HG03442 (cell line): ENCODE data around the gene OR56A5.

ENCODE experiments used
- ATAC-seq: cut with Tn5 transposase; IDR thresholded peaks from one replicate; pipeline ENCODE4 v1.9.1; 2021; ENCODE audit warnings: mild to moderate bottlenecking, moderate library complexity; ENCODE audit not compliant: unreplicated experiment

OR56A5 gene

DNA sequence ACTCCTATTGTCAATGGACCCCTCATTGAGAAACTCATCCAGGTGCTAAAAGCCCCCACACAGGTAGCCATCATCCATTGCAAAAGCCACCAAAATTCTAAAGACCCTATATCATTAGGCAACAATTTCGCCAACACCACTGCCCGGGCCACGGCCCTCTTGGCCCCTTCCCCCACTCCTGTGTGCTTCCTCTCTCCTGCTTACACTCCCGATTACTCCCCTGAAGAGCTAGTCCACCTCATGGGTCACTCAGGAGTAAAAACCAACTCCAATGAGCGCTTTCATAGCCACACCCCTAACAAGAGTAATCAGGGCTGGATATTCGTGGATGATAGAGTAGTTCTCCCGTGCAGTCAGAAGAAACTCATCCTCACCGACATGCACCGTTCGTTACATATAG is 35.2 kb downstream of the OR56A5 start:
- no peak for ATAC-seq

DNA sequence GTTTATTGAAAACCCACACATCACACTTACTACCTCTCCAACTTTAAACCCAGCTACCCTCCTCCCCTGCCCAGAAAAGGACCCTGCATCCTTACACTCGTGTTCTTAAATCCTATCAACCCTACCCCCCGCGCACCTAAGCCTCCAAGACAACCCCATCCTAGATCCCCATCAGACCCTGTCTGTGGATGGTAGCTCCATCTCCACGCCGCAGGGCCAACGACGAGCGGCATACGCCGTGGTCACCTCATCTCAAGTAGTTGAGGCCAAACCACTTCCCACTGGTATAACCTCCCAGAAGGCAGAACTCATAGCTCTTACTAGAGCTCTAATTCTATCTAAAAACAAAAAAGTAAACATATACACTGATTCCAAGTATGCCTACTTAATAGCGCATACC is 35.6 kb downstream of the OR56A5 start:
- no peak for ATAC-seq

DNA sequence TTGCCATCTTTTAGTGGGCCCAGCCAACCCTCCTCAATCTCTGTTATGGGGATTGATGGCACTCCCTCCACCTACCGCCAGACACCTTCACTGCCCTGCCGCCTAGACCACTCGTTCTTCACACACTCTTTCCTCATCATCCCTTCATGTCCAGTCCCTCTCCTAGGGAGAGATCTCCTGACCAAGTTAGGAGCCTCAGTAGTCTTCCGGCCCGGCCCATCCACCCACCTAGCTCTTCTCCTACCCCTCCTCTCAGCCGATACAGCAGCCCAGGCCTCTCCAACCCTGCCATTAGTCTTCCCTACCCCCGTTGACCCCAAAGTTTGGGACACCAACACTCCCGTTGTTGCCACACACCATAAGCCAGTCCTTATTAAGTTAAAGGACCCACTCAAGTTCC is 37.2 kb downstream of the OR56A5 start:
- ATAC-seq = no peak

DNA sequence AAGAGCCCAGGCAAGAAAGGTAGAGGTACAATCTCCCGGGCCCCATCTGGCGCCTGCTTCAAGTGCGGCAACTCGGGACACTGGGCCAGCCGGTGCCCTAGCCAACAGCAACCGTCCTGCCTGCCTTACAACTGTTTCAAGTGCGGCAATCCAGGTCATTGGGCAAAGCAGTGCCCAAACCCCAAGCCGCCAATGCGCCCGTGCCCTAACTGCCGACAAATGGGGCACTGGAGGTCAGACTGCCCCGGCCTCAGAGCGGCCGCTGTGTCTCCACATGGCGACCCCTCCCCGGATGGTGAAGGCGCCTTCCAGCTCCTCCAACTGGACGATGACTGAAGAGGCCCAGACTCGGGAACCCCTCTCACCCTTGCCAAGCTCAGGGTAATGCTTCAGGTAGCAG is 37.7 kb downstream of the OR56A5 start:
- no peak for ATAC-seq

DNA sequence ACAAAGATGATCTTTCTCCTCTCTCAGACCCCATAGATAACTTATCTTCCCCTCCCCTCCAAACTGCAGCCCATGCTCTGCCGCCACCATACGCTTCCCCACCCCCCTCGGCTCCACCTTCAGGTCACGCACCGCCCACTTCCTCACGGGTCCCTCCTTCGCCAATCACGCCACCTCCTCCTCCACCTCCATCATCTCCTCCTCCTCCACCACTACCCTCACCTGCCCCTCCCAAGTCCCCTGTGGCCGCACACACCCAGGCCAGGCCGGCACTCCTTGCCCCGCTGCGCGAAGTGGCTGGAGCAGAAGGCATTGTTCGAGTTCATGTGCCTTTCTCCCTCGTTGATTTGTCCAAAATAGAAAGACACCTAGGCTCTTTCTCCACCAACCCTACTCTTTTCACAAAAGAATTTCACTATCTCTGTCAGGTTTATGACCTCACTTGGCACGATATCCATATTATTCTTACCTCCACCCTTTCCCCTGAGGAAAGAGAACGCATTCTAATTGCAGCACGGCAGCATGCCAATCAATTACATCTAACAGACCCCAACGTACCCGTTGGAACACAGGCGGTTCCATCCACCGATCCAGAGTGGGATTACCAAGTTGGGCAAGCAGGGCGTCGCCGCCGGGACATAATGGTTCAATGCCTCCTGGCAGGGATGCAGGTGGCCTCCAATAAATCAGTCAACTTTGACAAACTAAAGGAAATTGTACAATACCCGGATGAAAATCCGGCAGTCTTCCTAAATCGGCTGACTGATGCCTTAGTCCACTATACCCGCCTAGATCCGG is 38.5 kb downstream of the OR56A5 start:
- ATAC-seq = no peak

DNA sequence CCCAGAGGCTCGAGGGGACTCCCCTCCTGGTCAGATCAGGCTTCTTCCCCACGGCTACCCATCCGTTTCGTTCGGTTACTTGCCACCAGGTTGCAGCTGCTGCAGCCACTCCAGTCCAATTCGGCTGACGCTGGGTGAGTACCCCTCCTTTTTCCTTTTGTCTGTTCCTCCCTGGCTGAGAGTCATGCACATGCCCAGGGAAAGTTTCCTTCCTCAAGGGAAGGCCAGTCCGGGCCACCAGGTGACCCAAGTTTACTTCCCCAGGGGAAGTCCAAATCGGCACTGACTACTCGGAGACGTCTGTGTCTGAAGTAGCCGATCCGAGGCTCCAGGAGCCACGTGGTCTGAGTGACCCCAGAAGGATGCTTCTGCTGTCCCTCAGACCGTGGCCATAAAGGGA is 39.5 kb downstream of the OR56A5 start:
- ATAC-seq = no peak

DNA sequence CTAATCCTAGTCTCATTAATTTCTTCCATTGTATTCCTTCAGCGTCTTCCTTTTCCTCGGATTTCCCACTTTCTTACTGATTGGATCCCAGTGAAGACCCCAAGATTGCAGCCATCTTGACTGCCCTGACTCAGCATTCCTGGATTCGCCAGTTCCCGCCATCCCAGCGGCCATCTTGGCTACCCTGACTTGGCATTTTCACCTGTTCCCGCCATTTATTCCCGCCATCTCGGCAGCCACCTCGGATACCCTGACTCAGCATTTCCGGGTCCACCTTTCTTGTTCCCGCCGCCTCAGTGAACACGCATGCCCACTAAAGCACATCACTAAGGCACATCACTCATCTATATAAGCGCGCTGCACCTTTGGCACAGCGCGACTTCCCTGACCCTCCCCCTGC is 40.0 kb downstream of the OR56A5 start:
- ATAC-seq = no peak

DNA sequence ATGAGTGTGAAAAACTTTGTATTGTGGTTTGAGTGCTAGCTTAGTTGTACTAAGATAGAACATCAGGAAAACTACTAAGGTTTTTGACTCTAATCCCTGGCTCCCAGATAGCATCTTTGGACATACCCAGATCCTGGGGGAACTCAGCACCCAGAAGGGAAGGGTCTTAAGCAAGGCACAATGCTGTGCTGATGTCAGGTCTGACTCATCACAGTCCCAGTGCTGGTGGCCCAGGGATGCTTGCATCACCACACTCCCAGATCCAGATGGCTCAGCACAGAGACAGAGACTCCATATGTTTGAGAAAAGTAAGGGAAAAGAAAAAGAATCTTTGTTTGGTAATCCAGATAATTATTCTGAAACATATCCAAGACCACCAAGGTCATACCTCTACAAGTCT is 44.5 kb downstream of the OR56A5 start:
- ATAC-seq = no peak

DNA sequence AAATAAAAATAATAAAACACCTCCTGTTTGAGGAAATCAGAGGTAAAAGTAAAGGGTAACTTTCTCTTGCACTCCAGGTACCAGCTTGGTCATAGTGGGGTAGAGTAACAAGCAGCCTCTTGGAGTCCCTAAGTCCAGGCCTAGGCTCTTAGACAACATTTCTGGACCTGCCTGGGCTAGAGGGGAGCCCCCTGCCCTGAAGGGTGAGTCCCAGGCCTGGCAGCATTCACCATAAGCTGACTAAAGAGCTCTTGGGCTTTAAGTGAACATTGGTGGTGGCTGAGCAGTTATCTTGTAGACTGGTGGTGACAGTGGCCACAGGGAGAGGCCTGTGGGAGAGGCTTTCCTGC is 44.9 kb downstream of the OR56A5 start:
- ATAC-seq = peak; percentile 43

DNA sequence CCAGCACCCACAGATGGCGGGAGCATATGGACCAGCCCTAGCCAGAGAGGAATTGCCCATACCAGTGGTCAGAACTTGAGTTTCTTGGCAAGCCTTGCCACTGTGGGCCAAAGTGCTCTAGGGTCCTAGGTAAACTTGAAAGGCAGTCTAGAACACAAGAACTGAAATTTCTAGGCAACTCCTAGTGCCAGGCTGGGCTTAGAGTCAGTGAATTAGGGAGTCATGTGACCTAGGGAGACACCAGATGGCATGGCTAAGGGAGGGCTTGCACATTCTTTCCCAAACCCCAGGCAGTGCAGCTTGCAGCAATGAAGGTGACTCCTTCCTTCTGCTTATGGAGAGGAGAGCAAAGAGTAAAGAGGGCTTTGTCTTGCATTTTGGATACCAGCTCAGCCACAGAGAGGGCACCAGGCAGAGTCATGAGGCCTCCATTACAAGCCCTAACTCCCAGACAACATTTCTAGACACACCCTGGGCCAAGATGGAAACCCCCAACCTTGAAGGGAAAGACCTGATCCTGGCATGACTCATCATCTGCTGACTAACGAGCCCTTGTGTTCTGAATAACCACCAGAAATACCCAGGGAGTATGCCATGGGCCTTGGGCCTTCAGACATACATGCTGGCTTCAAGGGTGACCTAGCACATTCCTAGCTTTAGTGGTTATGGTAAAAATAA is 45.4 kb downstream of the OR56A5 start:
- peak; percentile 92 for ATAC-seq
